HepG2 (cell line): ENCODE results near the gene DDN. TPM values are rescaled to one million over a fixed set of nuclear protein-coding genes. Genes with fewer than 3 reads are reported as not detected.
A peak's percentile ranks its signal among the peaks of the same experiment; 100 is the strongest.

ENCODE experiments used
- DPF2 ChIP-seq: sonication (generic); formaldehyde crosslinking; IDR thresholded peaks from 2 replicates; pipeline ENCODE4 v1.4.0; 2020; ENCODE audit warnings: mild to moderate bottlenecking, low read depth, missing genetic modification reagents, borderline replicate concordance
- EP300 ChIP-seq, 3 experiments: sonication (generic) in 1 of 3; formaldehyde crosslinking in 1 of 3; IDR thresholded peaks; 2 replicates each; pipeline versions ENCODE4 v1.5.1 to v1.6.1; 2011 to 2020; ENCODE audit warnings: low read depth in 2 of 3, low read length in 2 of 3, borderline replicate concordance in 1 of 3, improper control_type of control experiment in 1 of 3, mild to moderate bottlenecking in 1 of 3, missing genetic modification reagents in 1 of 3, moderate library complexity in 1 of 3
- HHEX ChIP-seq: IDR thresholded peaks from 2 replicates; pipeline ENCODE4 v1.6.1; 2016; ENCODE audit warnings: control low read depth
- HIVEP1 ChIP-seq: sonication (generic); formaldehyde crosslinking; IDR thresholded peaks from 2 replicates; pipeline ENCODE4 v1.4.0; 2020; ENCODE audit warnings: mild to moderate bottlenecking, missing genetic modification reagents
- KDM5B ChIP-seq: sonication (generic); formaldehyde crosslinking; IDR thresholded peaks from 2 replicates; pipeline ENCODE4 v1.4.0; 2020; ENCODE audit warnings: missing genetic modification reagents, mild to moderate bottlenecking, borderline replicate concordance
- KLF12 ChIP-seq: sonication (generic); formaldehyde crosslinking; IDR thresholded peaks from 2 replicates; pipeline ENCODE4 v1.4.0; 2020; ENCODE audit warnings: missing genetic modification reagents, borderline replicate concordance
- MED1 ChIP-seq: sonication (generic); formaldehyde crosslinking; IDR thresholded peaks from 2 replicates; pipeline ENCODE4 v1.4.0; 2020; ENCODE audit warnings: missing genetic modification reagents
- REL ChIP-seq: sonication (generic); formaldehyde crosslinking; conservative IDR thresholded peaks from 2 replicates; pipeline ENCODE4 v1.8.0; 2022; ENCODE audit warnings: mild to moderate bottlenecking, missing genetic modification reagents, moderate library complexity
- SMYD3 ChIP-seq: sonication (generic); formaldehyde crosslinking; IDR thresholded peaks from 2 replicates; pipeline ENCODE4 v1.8.1; 2023; ENCODE audit warnings: mild to moderate bottlenecking, missing genetic modification reagents
- SRSF1 ChIP-seq: fragments of 200-400 bp; formaldehyde crosslinking; optimal IDR thresholded peaks from 2 replicates; pipeline ENCODE3; 2017; ENCODE audit warnings: mild to moderate bottlenecking, low read depth, low read length, moderate library complexity
- SUZ12 ChIP-seq: fragments of 150-350 bp; IDR thresholded peaks from 2 replicates; pipeline ENCODE4 v1.6.1; 2014; ENCODE audit warnings: low read depth, low read length
- TERF1 ChIP-seq: sonication (generic); formaldehyde crosslinking; IDR thresholded peaks from 2 replicates; pipeline ENCODE4 v1.8.0; 2022; ENCODE audit warnings: mild to moderate bottlenecking, missing genetic modification reagents, moderate library complexity
- ZGPAT ChIP-seq: IDR thresholded peaks from 2 replicates; pipeline ENCODE4 v1.6.1; 2016; ENCODE audit warnings: mild to moderate bottlenecking
- ZMAT3 ChIP-seq: sonication (generic); formaldehyde crosslinking; conservative IDR thresholded peaks from 2 replicates; pipeline ENCODE4 v1.7.0; 2021; ENCODE audit warnings: missing genetic modification reagents
- ZNF124 ChIP-seq: sonication (generic); formaldehyde crosslinking; IDR thresholded peaks from 2 replicates; pipeline ENCODE4 v1.4.0; 2020; ENCODE audit warnings: missing genetic modification reagents
- ZNF326 ChIP-seq: sonication (generic); formaldehyde crosslinking; IDR thresholded peaks from 2 replicates; pipeline ENCODE4 v1.4.0; 2020; ENCODE audit warnings: missing genetic modification reagents, borderline replicate concordance
- ZNF770 ChIP-seq: sonication (generic); formaldehyde crosslinking; IDR thresholded peaks from 2 replicates; pipeline ENCODE4 v1.5.0; 2020; ENCODE audit warnings: mild to moderate bottlenecking, missing genetic modification reagents
- ZNF841 ChIP-seq: sonication (generic); formaldehyde crosslinking; IDR thresholded peaks from 2 replicates; pipeline ENCODE4 v1.8.1; 2023; ENCODE audit warnings: missing genetic modification reagents, borderline replicate concordance
- polyA plus RNA-seq, 8 experiments: library from polyadenylated mRNA; depleted of rRNA in 3 of 8; stranded (reverse) in 7 of 8; unstranded in 1 of 8; fragments of >200 nt; fragmentation: Illumina TruSeq in 4 of 8; extraction: Trizol in 4 of 8; gene quantifications; 2 replicates each; pipeline versions ENCODE4 v1.2.1 to v1.2.3, GENCODE V29; 2011 to 2016; ENCODE audit warnings: low read depth in 4 of 8, missing spikeins in 1 of 8, mixed read lengths in 1 of 8; ENCODE audit not compliant: insufficient read depth in 1 of 8
- total RNA-seq, 5 experiments: library from RNA; depleted of rRNA; stranded (reverse); fragments of >200 nt; fragmentation: Illumina TruSeq; extraction: Trizol; gene quantifications; 2 replicates each; pipeline ENCODE4 v1.2.3, GENCODE V29; 2016; ENCODE audit warnings: low read depth in 1 of 5
- TF ChIP-seq, protein P1 (sequence below): sonication (generic); formaldehyde crosslinking; conservative IDR thresholded peaks from 2 replicates; pipeline ENCODE4 v1.8.0; 2022; ENCODE audit warnings: missing genetic modification reagents
- TF ChIP-seq, protein P2 (sequence below): sonication (generic); formaldehyde crosslinking; IDR thresholded peaks from 2 replicates; pipeline ENCODE4 v1.4.0; 2020; ENCODE audit warnings: missing genetic modification reagents

DDN gene
- total and polyA plus RNA-seq, 2 of the 13 experiments (the other 11 are each of a cell fraction or from before 2014, with no cell fraction given), result 0.24 to 0.53 TPM

DNA sequence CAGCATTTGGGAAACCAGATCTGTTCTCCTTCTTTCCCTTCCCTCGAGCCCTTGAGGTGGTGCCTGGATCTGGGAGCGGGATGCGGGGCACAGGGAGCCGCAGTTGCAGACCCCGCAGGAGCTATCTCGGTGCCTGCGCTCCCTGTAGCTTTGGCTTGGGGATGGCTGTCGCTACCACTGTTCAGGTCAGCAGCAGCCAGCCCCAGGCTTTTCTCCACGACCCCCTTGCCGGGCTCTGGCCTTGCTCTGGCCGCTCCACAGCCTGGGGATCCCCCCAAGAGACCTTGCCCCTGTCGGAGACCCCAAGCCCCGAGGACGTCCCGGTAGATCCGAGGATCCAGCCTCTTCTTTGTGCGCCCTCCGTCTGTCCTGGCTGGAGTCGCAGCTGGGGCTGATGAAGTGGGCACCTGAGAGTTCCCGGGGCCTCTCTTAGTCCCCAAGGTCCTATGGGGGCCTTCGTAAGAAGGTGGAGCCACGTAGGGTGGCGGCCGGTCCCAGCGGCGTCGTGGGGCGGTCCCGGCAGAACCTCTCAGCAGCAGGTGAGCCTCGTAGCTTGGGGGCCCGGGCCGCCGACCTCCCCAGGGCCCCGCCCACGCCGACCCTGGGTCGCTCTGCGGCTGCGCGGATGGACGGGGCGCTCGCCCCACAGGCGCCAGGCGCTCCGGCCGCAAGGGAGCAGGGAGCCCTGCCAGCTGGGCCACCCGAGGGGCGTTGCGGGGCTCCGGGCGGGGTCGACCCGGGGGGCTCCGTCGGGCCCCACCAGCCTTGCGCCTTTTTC lies 1.3 kb downstream of the DDN start (continued):
- TF ChIP-seq, protein P1, sequence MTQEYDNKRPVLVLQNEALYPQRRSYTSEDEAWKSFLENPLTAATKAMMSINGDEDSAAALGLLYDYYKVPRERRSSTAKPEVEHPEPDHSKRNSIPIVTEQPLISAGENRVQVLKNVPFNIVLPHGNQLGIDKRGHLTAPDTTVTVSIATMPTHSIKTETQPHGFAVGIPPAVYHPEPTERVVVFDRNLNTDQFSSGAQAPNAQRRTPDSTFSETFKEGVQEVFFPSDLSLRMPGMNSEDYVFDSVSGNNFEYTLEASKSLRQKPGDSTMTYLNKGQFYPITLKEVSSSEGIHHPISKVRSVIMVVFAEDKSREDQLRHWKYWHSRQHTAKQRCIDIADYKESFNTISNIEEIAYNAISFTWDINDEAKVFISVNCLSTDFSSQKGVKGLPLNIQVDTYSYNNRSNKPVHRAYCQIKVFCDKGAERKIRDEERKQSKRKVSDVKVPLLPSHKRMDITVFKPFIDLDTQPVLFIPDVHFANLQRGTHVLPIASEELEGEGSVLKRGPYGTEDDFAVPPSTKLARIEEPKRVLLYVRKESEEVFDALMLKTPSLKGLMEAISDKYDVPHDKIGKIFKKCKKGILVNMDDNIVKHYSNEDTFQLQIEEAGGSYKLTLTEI (CRISPR knock-in tag), result no peak
- TF ChIP-seq ZMAT3 (CRISPR knock-in tag) (no peak), MED1 (CRISPR knock-in tag) (no peak), EP300 (IDR thresholded peaks at IDR 0.05; ENCODE audit: low read depth in 2 of 2, low read length in 2 of 2) (no peak), EP300 (CRISPR knock-in tag; IDR thresholded peaks at IDR 0.05; ENCODE audit: borderline replicate concordance) (no peak), ZGPAT (CRISPR knock-in tag) (no peak), SUZ12 (no peak), ZNF770 (CRISPR knock-in tag) (no peak), HIVEP1 (CRISPR knock-in tag) (no peak; the same call in 1 of the 2 replicates), REL (0 out of 2 replicates have a peak, but pooled peaks have one; percentile 22), ZNF841 (CRISPR knock-in tag) (no peak), SMYD3 (CRISPR knock-in tag) (no peak), ZNF326 (CRISPR knock-in tag) (no peak), TERF1 (CRISPR knock-in tag) (no peak), ZNF124 (CRISPR knock-in tag) (no peak), DPF2 (no peak), KDM5B (no peak), SRSF1 (peak; percentile 42), KLF12 (CRISPR knock-in tag) (peak; percentile 82; the same call in 1 of the 2 replicates), HHEX (CRISPR knock-in tag) (no peak)
- TF ChIP-seq, protein P2, sequence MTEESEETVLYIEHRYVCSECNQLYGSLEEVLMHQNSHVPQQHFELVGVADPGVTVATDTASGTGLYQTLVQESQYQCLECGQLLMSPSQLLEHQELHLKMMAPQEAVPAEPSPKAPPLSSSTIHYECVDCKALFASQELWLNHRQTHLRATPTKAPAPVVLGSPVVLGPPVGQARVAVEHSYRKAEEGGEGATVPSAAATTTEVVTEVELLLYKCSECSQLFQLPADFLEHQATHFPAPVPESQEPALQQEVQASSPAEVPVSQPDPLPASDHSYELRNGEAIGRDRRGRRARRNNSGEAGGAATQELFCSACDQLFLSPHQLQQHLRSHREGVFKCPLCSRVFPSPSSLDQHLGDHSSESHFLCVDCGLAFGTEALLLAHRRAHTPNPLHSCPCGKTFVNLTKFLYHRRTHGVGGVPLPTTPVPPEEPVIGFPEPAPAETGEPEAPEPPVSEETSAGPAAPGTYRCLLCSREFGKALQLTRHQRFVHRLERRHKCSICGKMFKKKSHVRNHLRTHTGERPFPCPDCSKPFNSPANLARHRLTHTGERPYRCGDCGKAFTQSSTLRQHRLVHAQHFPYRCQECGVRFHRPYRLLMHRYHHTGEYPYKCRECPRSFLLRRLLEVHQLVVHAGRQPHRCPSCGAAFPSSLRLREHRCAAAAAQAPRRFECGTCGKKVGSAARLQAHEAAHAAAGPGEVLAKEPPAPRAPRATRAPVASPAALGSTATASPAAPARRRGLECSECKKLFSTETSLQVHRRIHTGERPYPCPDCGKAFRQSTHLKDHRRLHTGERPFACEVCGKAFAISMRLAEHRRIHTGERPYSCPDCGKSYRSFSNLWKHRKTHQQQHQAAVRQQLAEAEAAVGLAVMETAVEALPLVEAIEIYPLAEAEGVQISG (CRISPR knock-in tag), result peak; percentile 37
